CD14-positive monocyte (primary cell): Measurements from ENCODE around the gene REV3L. TPM values are rescaled to one million over a fixed set of nuclear protein-coding genes. Genes with fewer than 3 reads are reported as not detected.

Experiments used
- DNase-seq, 3 donors: peaks; one replicate each; pipeline ENCODE4 v3.0.0-alpha.2; 2011 to 2022
- H2AFZ ChIP-seq: 2 replicates; pipeline ENCODE4 v1.6.0; 2012; ENCODE audit warnings: mild to moderate bottlenecking, low read depth, low read length, inconsistent platforms; ENCODE audit not compliant: insufficient read depth, poor library complexity, severe bottlenecking
- H3K27ac ChIP-seq, 2 donors: 1 replicate in 1 of 2; 2 replicates in 1 of 2; pipeline ENCODE4 v1.5.1; 2012 to 2013; ENCODE audit warnings: low read length in 2 of 2, control low read depth in 1 of 2, inconsistent platforms in 1 of 2, low read depth in 1 of 2, mild to moderate bottlenecking in 1 of 2
- H3K27me3 ChIP-seq, 2 donors: one replicate each; pipeline versions ENCODE4 v1.6.0 to v1.6.1; 2011 to 2013; ENCODE audit warnings: low read length in 2 of 2; ENCODE audit not compliant: control insufficient read depth in 2 of 2, insufficient read depth in 2 of 2
- H3K36me3 ChIP-seq, 2 donors: replicated peaks in 1 of 2; 1 replicate in 1 of 2; 2 replicates in 1 of 2; pipeline versions ENCODE4 v1.5.1 to v1.6.1; 2012 to 2013; ENCODE audit warnings: low read length in 2 of 2, control low read depth in 1 of 2, inconsistent platforms in 1 of 2, mild to moderate bottlenecking in 1 of 2; ENCODE audit not compliant: insufficient read depth in 2 of 2, control insufficient read depth in 1 of 2
- H3K4me1 ChIP-seq, 2 donors: 1 replicate in 1 of 2; 2 replicates in 1 of 2; pipeline versions ENCODE4 v1.5.1 to v1.6.1; 2012 to 2013; ENCODE audit warnings: low read length in 2 of 2, control low read depth in 1 of 2, inconsistent platforms in 1 of 2, mild to moderate bottlenecking in 1 of 2, moderate library complexity in 1 of 2; ENCODE audit not compliant: insufficient read depth in 2 of 2, control insufficient read depth in 1 of 2
- H3K4me2 ChIP-seq: replicated peaks from 2 replicates; pipeline ENCODE3; 2012; ENCODE audit warnings: low read length, moderate library complexity, mild to moderate bottlenecking; ENCODE audit not compliant: poor library complexity, severe bottlenecking; ENCODE audit errors: extremely low read depth
- H3K4me3 ChIP-seq, 3 experiments: fragments of 200-600 bp in 1 of 3; sonication (generic) in 1 of 3; replicated peaks in 1 of 3; 1 replicate in 2 of 3; 2 replicates in 1 of 3; pipeline ENCODE4 v1.5.1; 2011 to 2013; ENCODE audit warnings: low read length in 3 of 3, mild to moderate bottlenecking in 3 of 3, control low read depth in 2 of 3, low read depth in 2 of 3, inconsistent platforms in 1 of 3, moderate library complexity in 1 of 3
- H3K79me2 ChIP-seq: 2 replicates; pipeline ENCODE4 v1.6.0; 2012; ENCODE audit warnings: mild to moderate bottlenecking, control low read depth, inconsistent platforms, low read length, moderate library complexity; ENCODE audit not compliant: insufficient read depth
- H3K9ac ChIP-seq: 2 replicates; pipeline ENCODE4 v1.6.0; 2017; ENCODE audit warnings: low read length, mild to moderate bottlenecking; ENCODE audit not compliant: insufficient read depth, poor library complexity, severe bottlenecking
- H3K9me3 ChIP-seq, 2 donors: replicated peaks in 1 of 2; 1 replicate in 1 of 2; 2 replicates in 1 of 2; pipeline versions ENCODE4 v1.5.1 to v1.6.1; 2012 to 2013; ENCODE audit warnings: low read length in 2 of 2, control low read depth in 1 of 2; ENCODE audit not compliant: control insufficient read depth in 1 of 2, insufficient read depth in 1 of 2
- H4K20me1 ChIP-seq: 2 replicates; pipeline ENCODE4 v1.6.0; 2012; ENCODE audit warnings: mild to moderate bottlenecking, low read length, control low read depth, moderate library complexity; ENCODE audit not compliant: insufficient read depth
- H3K27ac Mint-ChIP-seq, 7 donors: one replicate each; pipeline ENCODE4 v1.8.0; 2020; ENCODE audit warnings: mild to moderate bottlenecking in 7 of 7, mixed read lengths in 7 of 7, moderate library complexity in 6 of 7, inconsistent platforms in 2 of 7
- H3K27me3 Mint-ChIP-seq, 3 donors: one replicate each; pipeline ENCODE4 v1.8.0; 2021 to 2022; ENCODE audit warnings: low read depth in 3 of 3, mild to moderate bottlenecking in 3 of 3, mixed read lengths in 3 of 3, moderate library complexity in 3 of 3, inconsistent platforms in 1 of 3
- H3K36me3 Mint-ChIP-seq, 2 donors: one replicate each; pipeline ENCODE4 v1.8.0; 2020; ENCODE audit warnings: mixed read lengths in 2 of 2, inconsistent platforms in 1 of 2, mild to moderate bottlenecking in 1 of 2
- H3K4me1 Mint-ChIP-seq: one replicate; pipeline ENCODE4 v1.8.0; 2020; ENCODE audit warnings: mild to moderate bottlenecking, mixed read lengths
- H3K4me3 Mint-ChIP-seq, 2 donors: one replicate each; pipeline ENCODE4 v1.8.0; 2020; ENCODE audit warnings: mild to moderate bottlenecking in 2 of 2, mixed read lengths in 2 of 2, moderate library complexity in 1 of 2
- H3K9me3 Mint-ChIP-seq, 7 donors: one replicate each; pipeline ENCODE4 v1.8.0; 2020 to 2022; ENCODE audit warnings: mixed read lengths in 7 of 7, mild to moderate bottlenecking in 6 of 7, moderate library complexity in 6 of 7, inconsistent platforms in 2 of 7
- CTCF ChIP-seq: fragments of 200-600 bp; IDR thresholded peaks from one replicate; pipeline ENCODE4 v1.8.0; 2022; ENCODE audit warnings: antibody characterized with exemption, mild to moderate bottlenecking
- WGBS: methylation state at CpG from one replicate; pipeline ENCODE4 v1.1.5; 2013; ENCODE audit warnings: missing lambda C conversion rate; ENCODE audit not compliant: insufficient coverage; 5-methylcytosine and 5-hydroxymethylcytosine counted together
- intact Hi-C, 2 donors: fragments of 100-400 bp; cut with micrococcal nuclease; formaldehyde crosslinking; loops; one replicate each; pipeline versions ENCODE4 v1.15.0 to v1.15.1; 2023
- polyA plus RNA-seq, 3 donors: library from polyadenylated mRNA; depleted of rRNA in 1 of 3; unstranded in 2 of 3; stranded (reverse) in 1 of 3; fragments of 300-500 nt in 2 of 3; fragments of >200 nt in 1 of 3; fragmentation: Illumina TruSeq in 2 of 3; gene quantifications; 1 replicate in 2 of 3; 2 replicates in 1 of 3; pipeline ENCODE4 v1.2.3, GENCODE V29; 2012 to 2021

Gene REV3L
- polyA plus RNA-seq, 3 donors, result 3.4 to 5.7 (median 4.9) TPM

GRCh38 chr6:111444794-111445193, 38.2 kb downstream of the REV3L start:
- Histone ChIP-seq H3K27me3 (no peaks in the 10 kb centered on the region), H2AFZ (no peak overlapping the region), H4K20me1 (no peaks in the 10 kb centered on the region), H3K36me3 (no peaks in the 10 kb centered on the region), H3K4me3 (no peak overlapping the region), H3K9me3 (no peaks in the 10 kb centered on the region), H3K4me1 (peaks cover 13 to 21% of the 10 kb centered on the region in 2 donors), H3K4me2 (no peak overlapping the region), H3K27ac (no peak overlapping the region), H3K79me2 (no peaks in the 10 kb centered on the region), H3K9ac (no peak overlapping the region)
- Mint-ChIP-seq H3K4me3 (no peak overlapping the region), H3K9me3 (no peaks in the 10 kb centered on the region), H3K27me3 (no peaks in the 10 kb centered on the region), H3K27ac (no peak overlapping the region), H3K4me1 (peaks cover 26% of the 10 kb centered on the region), H3K36me3 (peaks cover 0 to 3% of the 10 kb centered on the region in 2 donors)
- WGBS, result no CpG with 5 or more reads among the region's 5 CpGs
- TF ChIP-seq CTCF, result no peak
- intact Hi-C loops, result no loop called here
- DNase-seq, result no peak

- H3K9ac ChIP-seq, result no peak overlapping the region
- H3K4me1 ChIP-seq, result peaks cover 17 to 25% of the 10 kb centered on the region in 2 donors
- Mint-ChIP-seq H3K36me3 (peaks cover 0 to 1% of the 10 kb centered on the region in 2 donors), H3K27me3 (peaks cover 0 to 1% (median 0%) of the 10 kb centered on the region in 3 donors), H3K27ac (peak overlapping the region; percentile 72 to 86 (median 80)), H3K9me3 (no peaks in the 10 kb centered on the region), H3K4me3 (peak overlapping the region; percentile 74 to 84), H3K4me1 (peaks cover 30% of the 10 kb centered on the region)
- peak overlapping the region in 2 of 3 experiments; percentile 39 to 48 for H3K4me3 ChIP-seq
- peak; percentile 60 to 75 (median 72) for DNase-seq
- H3K79me2 ChIP-seq, result peaks cover 8% of the 10 kb centered on the region
- H3K27me3 ChIP-seq, result no peaks in the 10 kb centered on the region
- no peaks in the 10 kb centered on the region for H3K9me3 ChIP-seq
- intact Hi-C loops, result no loop called here
- H3K27ac ChIP-seq, result peak overlapping the region in 1 of 2 donors; percentile 63
- H3K4me2 ChIP-seq, result peak overlapping the region; percentile 66
- TF ChIP-seq CTCF, result no peak
- peak overlapping the region; percentile 58 for H2AFZ ChIP-seq
- no peaks in the 10 kb centered on the region for H4K20me1 ChIP-seq
- WGBS, result 0% methylated on average over 1 of the region's 5 CpGs
- no peaks in the 10 kb centered on the region for H3K36me3 ChIP-seq
Observed at GRCh38 chr6:111441678-111442243, 41.3 kb downstream of the REV3L start.
